HCT116 (cell line): ENCODE results near the gene C1orf122. TPM values are rescaled to one million over a fixed set of nuclear protein-coding genes. Genes with fewer than 3 reads are reported as not detected.

Experiments
- ATAC-seq: fragments of 200-7000 bp; cut with Tn5 transposase; 2 replicates; pipeline ENCODE4 v1.9.1; 2020; ENCODE audit warnings: mild to moderate bottlenecking, moderate library complexity
- BruUV-seq: library from RNA; stranded (reverse); fragments of 400-500 nt; replicated peaks from 2 replicates; lab custom pipeline; 2021; lab: Mats Ljungman, UMichigan
- CTCF ChIA-PET: fragments of 300-600 bp; sonication (Branson Sonifier 250); formaldehyde crosslinking; loops from one replicate; lab custom pipeline; 2021; ENCODE audit warnings: antibody characterized with exemption; lab: Charles Lee
- POLR2A ChIA-PET: fragments of 300-600, 350-600 bp; sonication (Branson Sonifier 250); formaldehyde crosslinking; loops from one replicate; lab custom pipeline; 2021; ENCODE audit warnings: antibody characterized with exemption; lab: Charles Lee
- RAD21 ChIA-PET, 2 experiments: fragments of 300-600 bp; sonication (Branson Sonifier 250); formaldehyde crosslinking; loops; one replicate each; lab custom pipeline; 2023; ENCODE audit warnings: low total read pairs in 2 of 2; ENCODE audit not compliant: uncharacterized antibody in 2 of 2, unreplicated experiment in 2 of 2, low non-redundant PET in 1 of 2; lab: Charles Lee
- DNase-seq: peaks from one replicate; pipeline ENCODE4 v3.0.0-alpha.2; 2010; ENCODE audit warnings: low read depth, low spot score
- H2AFZ ChIP-seq: fragments of 200-600 bp; shearing (Covaris generic), sonication (generic); 2 replicates; pipeline ENCODE4 v1.6.1; 2017; ENCODE audit warnings: low read depth, mixed run types, mixed read lengths, antibody characterized with exemption, low read length; ENCODE audit not compliant: poor library complexity, severe bottlenecking
- H3K27ac ChIP-seq: 2 replicates; pipeline ENCODE4 v1.5.1; 2012; ENCODE audit warnings: low read depth, low read length
- H3K27me3 ChIP-seq: fragments of 200-600 bp; sonication (generic); 2 replicates; pipeline ENCODE4 v1.6.1; 2016; ENCODE audit warnings: mixed run types, low read length, mixed read lengths; ENCODE audit not compliant: insufficient read depth
- H3K36me3 ChIP-seq, 2 experiments: fragments of 200-500 bp in 1 of 2; fragments of 200-600 bp in 1 of 2; sonication (Bioruptor generic) in 1 of 2; sonication (generic) in 1 of 2; 2 replicates each; pipeline versions ENCODE4 v1.5.1 to v1.6.1; 2014 to 2016; ENCODE audit warnings: low read length in 2 of 2, inconsistent platforms in 1 of 2, mixed read lengths in 1 of 2, mixed run types in 1 of 2; ENCODE audit not compliant: insufficient read depth in 2 of 2, control insufficient read depth in 1 of 2
- H3K4me1 ChIP-seq, 2 experiments: fragments of 200-600 bp in 1 of 2; sonication (generic) in 1 of 2; 2 replicates each; pipeline versions ENCODE4 v1.5.1 to v1.6.1; 2012 to 2017; ENCODE audit warnings: low read length in 2 of 2, inconsistent platforms in 1 of 2, mild to moderate bottlenecking in 1 of 2, mixed read lengths in 1 of 2, mixed run types in 1 of 2, moderate library complexity in 1 of 2; ENCODE audit not compliant: insufficient read depth in 2 of 2, control insufficient read depth in 1 of 2
- H3K4me2 ChIP-seq: fragments of 200-600 bp; sonication (generic); 2 replicates; pipeline ENCODE4 v1.6.1; 2017; ENCODE audit warnings: mixed run types, low read length, mixed read lengths
- H3K4me3 ChIP-seq, 2 experiments: fragments of 200-600 bp in 1 of 2; sonication (generic) in 1 of 2; replicated peaks in 1 of 2; 2 replicates each; pipeline ENCODE4 v1.5.1; 2011 to 2016; ENCODE audit warnings: low read length in 2 of 2, control low read depth in 1 of 2, low read depth in 1 of 2, mild to moderate bottlenecking in 1 of 2, mixed read lengths in 1 of 2, mixed run types in 1 of 2
- H3K79me2 ChIP-seq: fragments of 200-600 bp; sonication (generic); 2 replicates; pipeline ENCODE4 v1.6.1; 2017; ENCODE audit warnings: mild to moderate bottlenecking, mixed run types, low read length, moderate library complexity, mixed read lengths; ENCODE audit not compliant: insufficient read depth
- H3K9ac ChIP-seq: fragments of 200-600 bp; sonication (generic); 2 replicates; pipeline ENCODE4 v1.6.1; 2016; ENCODE audit warnings: low read length, mixed read lengths
- H3K9me2 ChIP-seq: fragments of 200-600 bp; sonication (generic), shearing (Covaris generic); 2 replicates; pipeline ENCODE4 v1.6.1; 2017; ENCODE audit warnings: mixed run types, mild to moderate bottlenecking, moderate library complexity; ENCODE audit not compliant: insufficient read depth
- H3K9me3 ChIP-seq, 2 experiments: fragments of 200-500 bp in 1 of 2; fragments of 200-600 bp in 1 of 2; sonication (Bioruptor generic) in 1 of 2; sonication (generic) in 1 of 2; 2 replicates each; pipeline ENCODE4 v1.6.1; 2014 to 2017; ENCODE audit warnings: low read length in 2 of 2, mixed read lengths in 2 of 2, inconsistent platforms in 1 of 2, low read depth in 1 of 2, mild to moderate bottlenecking in 1 of 2, mixed run types in 1 of 2, moderate library complexity in 1 of 2; ENCODE audit not compliant: control insufficient read depth in 1 of 2, insufficient read depth in 1 of 2
- H4K20me1 ChIP-seq: fragments of 200-600 bp; sonication (generic), shearing (Covaris generic); 2 replicates; pipeline ENCODE4 v1.6.1; 2017; ENCODE audit warnings: mixed run types, mild to moderate bottlenecking, moderate library complexity; ENCODE audit not compliant: insufficient read depth
- CTCF ChIP-seq, 3 experiments: fragments of 200-600 bp in 1 of 3; sonication (generic) in 1 of 3; IDR thresholded peaks in 2 of 3; conservative IDR thresholded peaks in 1 of 3; 2 replicates each; pipeline ENCODE4 v1.5.1; 2012 to 2017; ENCODE audit warnings: low read depth in 2 of 3, low read length in 2 of 3, antibody characterized with exemption in 1 of 3, borderline replicate concordance in 1 of 3, control low read depth in 1 of 3, mild to moderate bottlenecking in 1 of 3, mixed read lengths in 1 of 3, mixed run types in 1 of 3, moderate library complexity in 1 of 3; ENCODE audit not compliant: insufficient read depth in 1 of 3
- FOSL1 ChIP-seq: IDR thresholded peaks from 2 replicates; pipeline ENCODE4 v1.6.1; 2012; ENCODE audit warnings: low read depth
- RAD21 ChIP-seq: IDR thresholded peaks from 2 replicates; pipeline ENCODE4 v1.6.1; 2012; ENCODE audit warnings: low read depth, mild to moderate bottlenecking
- SP1 ChIP-seq: IDR thresholded peaks from 2 replicates; pipeline ENCODE4 v1.6.1; 2012; ENCODE audit warnings: low read depth
- SRF ChIP-seq: IDR thresholded peaks from 2 replicates; pipeline ENCODE4 v1.6.1; 2012; ENCODE audit warnings: low read depth
- intact Hi-C: fragments of 100-400 bp; cut with micrococcal nuclease; formaldehyde crosslinking; loops from 2 replicates; pipeline ENCODE4 v1.10.0; 2022
- total RNA-seq: library from RNA; stranded (reverse); gene quantifications from one replicate; pipeline ENCODE4 v1.2.1, GENCODE V29; 2021; ENCODE audit not compliant: unreplicated experiment
- TF ChIP-seq, protein P1 (sequence below): IDR thresholded peaks from 2 replicates; pipeline ENCODE4 v1.6.1; 2012

C1orf122 gene
- total RNA-seq, 1 experiment from 2014 or later = 34.2 TPM

DNA sequence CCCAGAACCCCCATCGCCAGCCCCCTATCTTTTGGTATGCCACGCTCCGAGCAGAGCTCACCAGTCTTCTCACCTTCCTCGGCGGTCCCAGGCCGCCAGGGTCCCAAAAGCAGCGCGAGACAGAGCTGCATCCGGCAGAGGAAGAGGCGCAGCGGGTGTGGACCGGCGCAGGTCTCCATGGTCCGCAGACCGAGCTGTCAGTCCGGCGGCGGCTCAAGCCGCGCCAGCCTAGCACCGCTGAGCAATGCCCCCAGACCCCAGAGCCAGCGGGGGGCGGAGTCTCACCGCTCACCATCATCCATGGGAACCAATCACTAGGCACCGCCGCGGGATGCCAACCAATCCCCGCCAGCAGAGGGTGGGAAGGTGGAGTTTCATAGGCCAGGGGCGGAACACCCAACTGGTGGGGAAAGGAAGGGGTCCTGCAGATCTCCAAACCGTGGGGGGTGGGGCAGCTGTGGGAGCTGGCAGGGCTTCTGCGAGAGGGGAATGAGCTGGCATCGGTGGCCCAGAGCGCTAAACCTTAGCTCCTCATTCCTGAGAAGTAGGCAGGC, 42.6 kb upstream of the C1orf122 start, which contains the start of gene EPHA10:
TSS of gene EPHA10 (minus strand) at position 233 of the 554 bp plus-strand sequence. CDS start at position 179, 54 bp downstream.
- peak; percentile 31; the same call in 1 of the 2 replicates for ATAC-seq
- H3K9ac ChIP-seq = no peak within 1 kb of the TSS
- peaks cover 40% of the 10 kb centered on the region for H3K27me3 ChIP-seq
- peak within 1 kb of the TSS; percentile 61 for H2AFZ ChIP-seq
- CTCF ChIA-PET = interaction anchor here (1.6 kb wide), 1 partner anchor 73 kb away, joined by 4 read pairs; the partner anchor contains the start of gene CDCA8
- H3K9me2 ChIP-seq = no peaks in the 10 kb centered on the region
- H3K9me3 ChIP-seq = no peaks in the 10 kb centered on the region
- POLR2A ChIA-PET = interaction anchor here (0.5 kb wide), 1 partner anchor 43 kb away, joined by 3 read pairs; the partner anchor contains the start of genes C1orf122 and YRDC
- no peak for TF ChIP-seq CTCF (IDR thresholded peaks at IDR 0.05 in 2 of 3, conservative IDR thresholded peaks at IDR 0.05 in 1 of 3; ENCODE audit: borderline replicate concordance in 1 of 3, insufficient read depth in 1 of 3, low read depth in 2 of 3, low read length in 2 of 3)
- TF ChIP-seq SP1 = no peak
- TF ChIP-seq RAD21 = no peak
- no peak for TF ChIP-seq FOSL1
- TF ChIP-seq SRF = no peak
- TF ChIP-seq, protein P1, sequence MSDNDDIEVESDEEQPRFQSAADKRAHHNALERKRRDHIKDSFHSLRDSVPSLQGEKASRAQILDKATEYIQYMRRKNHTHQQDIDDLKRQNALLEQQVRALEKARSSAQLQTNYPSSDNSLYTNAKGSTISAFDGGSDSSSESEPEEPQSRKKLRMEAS = no peak
- no peak within 1 kb of the TSS for H3K27ac ChIP-seq
- H3K79me2 ChIP-seq = no peaks in the 10 kb centered on the region
- no peak within 1 kb of the TSS for H3K4me3 ChIP-seq
- no peaks in the 10 kb centered on the region for H4K20me1 ChIP-seq
- intact Hi-C loops = no loop called here
- BruUV-seq = no TSS peak
- peaks cover 0 to 8% of the 10 kb centered on the region in 2 experiments; a peak in 1 of 4 replicates for H3K4me1 ChIP-seq
- peak within 1 kb of the TSS; percentile 47 for H3K4me2 ChIP-seq
- RAD21 ChIA-PET = interaction anchor here (0.7 kb wide), 2 partner anchors 9 to 167 kb away, joined by 3 read pairs; no protein-coding TSS in a partner anchor
- no peak for DNase-seq
- H3K36me3 ChIP-seq = no peaks in the 10 kb centered on the region
